HG02678 (cell line): ENCODE data around the gene SRGAP3.

Experiments used
- ATAC-seq: cut with Tn5 transposase; IDR thresholded peaks from one replicate; pipeline ENCODE4 v1.9.1; 2021; ENCODE audit warnings: mild to moderate bottlenecking, moderate library complexity; ENCODE audit not compliant: unreplicated experiment

The SRGAP3 gene

GRCh38 chr3:9229325-9229724, 20.1 kb downstream of the SRGAP3 start:
- ATAC-seq = no peak

- ATAC-seq = no peak
Observed at GRCh38 chr3:9226326-9226725, 23.1 kb downstream of the SRGAP3 start.

DNA sequence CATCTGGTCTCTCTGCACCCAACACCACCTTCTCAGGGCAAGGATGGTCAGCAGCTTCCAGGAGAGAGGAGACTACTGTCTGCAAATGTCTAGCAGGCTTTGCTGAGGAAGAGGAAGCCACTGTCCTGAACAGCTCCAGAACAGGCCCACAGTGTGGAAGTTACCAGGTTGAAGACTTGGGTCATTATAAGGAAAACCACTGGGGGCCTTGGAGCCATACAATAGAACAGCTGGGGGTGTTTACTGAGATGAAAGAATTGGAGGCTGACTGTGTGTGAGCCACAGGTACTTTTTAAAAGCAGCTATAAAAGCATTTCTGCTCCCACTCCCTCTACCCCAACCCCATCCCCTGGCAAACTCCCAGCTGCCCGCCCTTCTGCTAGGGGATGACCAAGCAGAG, 24.2 kb downstream of the SRGAP3 start:
- ATAC-seq = no peak

GRCh38 chr3:9224490-9224889, 25.0 kb downstream of the SRGAP3 start:
- ATAC-seq = peak; percentile 94

GRCh38 chr3:9223672-9224071, 25.8 kb downstream of the SRGAP3 start:
- no peak for ATAC-seq

GRCh38 chr3:9222956-9223639, 26.3 kb downstream of the SRGAP3 start:
- no peak for ATAC-seq

GRCh38 chr3:9222049-9222448, 27.4 kb downstream of the SRGAP3 start:
- ATAC-seq = no peak

- no peak for ATAC-seq
Observed at GRCh38 chr3:9218514-9218846, 31.0 kb downstream of the SRGAP3 start.

DNA sequence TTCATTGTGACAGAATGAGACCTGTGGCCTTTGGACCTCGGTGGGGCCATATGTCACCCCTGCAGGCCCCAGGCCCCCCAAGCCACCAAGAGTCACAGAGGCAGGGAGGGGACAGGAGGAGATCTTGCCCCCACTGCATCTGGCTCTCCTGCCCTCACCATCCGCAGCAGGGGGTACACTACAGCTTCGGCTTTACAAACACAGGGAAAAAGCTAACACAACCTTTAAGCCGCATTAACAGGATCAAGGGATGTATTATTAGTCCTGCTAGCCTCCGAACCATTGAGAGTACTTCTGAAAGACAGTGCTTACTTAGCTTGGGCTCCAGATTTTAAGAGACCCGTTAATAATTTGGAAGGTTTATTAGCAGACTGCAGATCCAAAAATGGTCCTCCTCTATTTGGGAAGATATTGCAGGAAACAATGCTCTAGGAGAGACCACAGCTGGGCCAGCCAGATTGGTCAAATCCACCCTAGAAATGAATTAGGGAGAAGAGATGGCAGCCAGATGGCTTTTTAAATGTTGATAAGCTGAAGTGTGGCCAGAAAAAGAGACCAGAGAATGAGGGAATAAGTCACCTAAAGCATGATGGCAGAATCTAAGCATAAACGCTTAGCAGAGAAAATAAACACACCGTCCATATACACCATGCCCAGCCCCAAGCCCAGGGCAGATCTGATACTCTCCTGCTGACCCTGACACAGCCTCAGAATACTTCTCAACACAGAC, 31.5 kb downstream of the SRGAP3 start:
- ATAC-seq = no peak

GRCh38 chr3:9216736-9217135, 32.7 kb downstream of the SRGAP3 start:
- no peak for ATAC-seq

- no peak for ATAC-seq
Observed at GRCh38 chr3:9214599-9214998, 34.8 kb downstream of the SRGAP3 start.

GRCh38 chr3:9214185-9214584, 35.3 kb downstream of the SRGAP3 start:
- no peak for ATAC-seq

DNA sequence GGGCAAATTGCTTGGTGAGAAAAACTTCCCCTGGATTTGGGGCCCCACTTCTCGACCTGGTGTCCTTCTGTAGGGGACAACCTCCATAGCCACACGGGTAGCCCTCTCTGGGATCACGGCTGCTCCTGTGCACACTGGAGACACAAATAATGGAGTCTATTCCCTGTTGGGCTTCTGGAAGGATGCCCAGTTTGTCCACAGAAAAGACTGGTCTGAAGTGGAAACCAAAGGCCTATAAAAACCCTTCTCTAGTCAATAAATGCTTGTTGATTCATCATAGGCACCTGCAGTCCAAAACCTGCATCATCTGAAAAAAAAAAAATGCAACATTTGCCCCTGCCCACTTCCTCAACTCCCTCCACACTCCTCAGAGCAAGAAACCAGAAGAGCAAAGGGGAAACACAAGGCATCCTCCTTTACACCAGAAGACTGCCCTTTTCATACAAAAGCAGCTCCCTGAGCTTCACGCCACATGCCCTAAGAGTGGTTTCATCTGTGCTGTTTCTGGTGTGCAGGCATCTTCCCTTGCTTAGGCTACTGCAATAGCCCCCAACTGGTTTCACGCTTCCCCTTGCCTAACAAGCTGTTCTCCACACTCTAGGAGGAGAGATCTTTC, 36.3 kb downstream of the SRGAP3 start:
- no peak for ATAC-seq

DNA sequence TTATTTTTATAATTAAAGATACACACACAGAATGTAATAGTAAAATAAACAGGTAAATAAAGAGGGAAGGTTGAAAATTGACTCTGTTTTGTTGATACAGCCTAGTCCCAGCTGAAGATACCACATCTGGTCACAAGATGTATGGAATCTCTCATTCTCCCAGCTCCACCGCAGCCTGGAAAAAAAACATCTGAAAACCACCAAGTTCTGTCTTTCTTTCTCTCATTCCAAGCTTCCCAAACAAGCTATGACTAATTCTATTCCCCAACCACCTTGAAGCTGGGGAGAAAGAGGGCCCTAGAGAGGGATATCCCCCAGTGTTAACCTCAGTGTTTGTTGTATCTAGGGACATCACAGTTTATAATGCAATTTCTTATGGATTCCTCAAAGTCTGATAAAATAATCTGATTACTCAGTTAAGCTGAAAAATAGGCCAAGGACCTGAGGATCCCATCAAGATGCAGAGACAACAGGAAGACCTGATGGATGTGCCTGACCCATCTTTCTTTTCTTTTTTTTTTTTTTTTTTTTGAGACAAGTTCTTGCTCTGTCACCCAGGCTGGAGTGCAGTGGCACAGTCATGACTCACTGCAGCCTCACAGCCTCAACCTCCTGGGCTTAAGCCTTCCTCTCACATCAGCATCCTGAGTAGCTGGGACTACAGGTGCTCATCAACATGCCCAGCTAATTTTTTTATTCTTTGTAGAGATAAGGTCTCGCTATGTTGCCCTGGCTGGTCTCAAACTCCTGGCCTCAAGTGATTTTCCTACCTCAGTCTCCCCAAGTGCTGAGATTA, 38.1 kb downstream of the SRGAP3 start:
- no peak for ATAC-seq

GRCh38 chr3:9209777-9210176, 39.7 kb downstream of the SRGAP3 start:
- no peak for ATAC-seq

GRCh38 chr3:9208605-9209152, 40.8 kb downstream of the SRGAP3 start:
- no peak for ATAC-seq

GRCh38 chr3:9207116-9207763, 42.2 kb downstream of the SRGAP3 start:
- no peak for ATAC-seq

DNA sequence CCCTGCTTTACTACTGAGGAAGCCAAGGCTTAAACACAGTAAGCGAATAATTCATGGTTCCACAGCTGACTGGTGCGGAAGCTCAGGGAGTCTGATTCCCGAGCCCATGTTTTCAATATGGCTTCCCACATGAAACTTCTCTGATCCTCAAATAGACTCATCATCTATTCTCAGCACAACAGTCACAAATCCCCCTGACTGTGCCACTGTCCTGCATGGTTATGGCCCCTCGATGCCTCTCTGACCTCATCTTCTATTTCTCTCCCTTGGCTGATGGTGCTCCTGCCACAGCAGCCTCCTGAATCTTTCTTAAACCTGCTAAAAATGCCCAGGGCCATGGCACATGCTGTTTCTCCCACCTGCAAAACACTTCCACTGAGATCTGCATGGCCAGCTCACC, 43.2 kb downstream of the SRGAP3 start:
- ATAC-seq = no peak

- ATAC-seq = no peak
Observed at GRCh38 chr3:9205345-9206143, 43.9 kb downstream of the SRGAP3 start.
